ENCODE results near the gene CARS2.

The CARS2 gene

GRCh38 chr13:110689041-110689440 lies 16.9 kb downstream of the CARS2 start:
- Histone ChIP-seq H2AK5ac (ENCODE audit: low read length) (no peak overlapping the region), H2BK120ac (ENCODE audit: insufficient read depth, low read length, poor library complexity) (no peak overlapping the region), H3K27me3 (ENCODE audit: insufficient read depth, low read length) (no peaks in the 10 kb centered on the region), H3K79me2 (ENCODE audit: control insufficient read depth, insufficient read depth, low read length, poor library complexity) (no peaks in the 10 kb centered on the region), H3K4me1 (ENCODE audit: control insufficient read depth in 1 of 2, insufficient read depth in 2 of 2, low read length in 2 of 2) (no peaks in the 10 kb centered on the region), H3K4ac (ENCODE audit: low read depth, low read length) (no peak overlapping the region), H3K18ac (ENCODE audit: low read length) (no peak overlapping the region), H3K23ac (ENCODE audit: low read length) (no peak overlapping the region), H3K4me3 (ENCODE audit: low read depth, low read length) (no peak overlapping the region), H3K36me3 (ENCODE audit: control insufficient read depth in 1 of 2, insufficient read depth in 2 of 2, low read length in 2 of 2) (peaks cover 29 to 34% of the 10 kb centered on the region in 2 experiments), H2BK12ac (ENCODE audit: low read length) (no peak overlapping the region), H2AFZ (ENCODE audit: insufficient read depth, low read length, poor library complexity) (no peak overlapping the region), H4K91ac (ENCODE audit: low read depth, low read length) (no peak overlapping the region), H4K8ac (ENCODE audit: low read depth, low read length) (no peak overlapping the region), H3K4me2 (ENCODE audit: low read length) (no peak overlapping the region), H3K14ac (ENCODE audit: low read length) (no peak overlapping the region), H3K79me1 (ENCODE audit: low read length) (no peaks in the 10 kb centered on the region), H3K9me3 (ENCODE audit: insufficient read depth, low read depth, low read length) (no peaks in the 10 kb centered on the region), H3K27ac (ENCODE audit: low read depth, low read length) (no peak overlapping the region), H2BK5ac (ENCODE audit: low read depth, low read length, poor library complexity) (no peak overlapping the region), H3K9ac (ENCODE audit: low read length) (no peak overlapping the region), H4K12ac (ENCODE audit: low read depth, low read length) (no peak overlapping the region)
- no peak for DNase-seq
- WGBS (ENCODE audit: extremely low coverage, insufficient coverage, insufficient read length): no CpG with 5 or more reads among the region's 9 CpGs

- Histone ChIP-seq H3K9me3 (ENCODE audit: insufficient read depth, low read depth, low read length) (no peaks in the 10 kb centered on the region), H4K12ac (ENCODE audit: low read depth, low read length) (no peak overlapping the region), H3K79me1 (ENCODE audit: low read length) (no peaks in the 10 kb centered on the region), H3K27ac (ENCODE audit: low read depth, low read length) (no peak overlapping the region), H4K8ac (ENCODE audit: low read depth, low read length) (no peak overlapping the region), H2BK120ac (ENCODE audit: insufficient read depth, low read length, poor library complexity) (no peak overlapping the region), H3K4ac (ENCODE audit: low read depth, low read length) (no peak overlapping the region), H3K18ac (ENCODE audit: low read length) (no peak overlapping the region), H3K27me3 (ENCODE audit: insufficient read depth, low read length) (no peaks in the 10 kb centered on the region), H2BK12ac (ENCODE audit: low read length) (no peak overlapping the region), H4K91ac (ENCODE audit: low read depth, low read length) (no peak overlapping the region), H3K14ac (ENCODE audit: low read length) (no peak overlapping the region), H3K36me3 (ENCODE audit: control insufficient read depth in 1 of 2, insufficient read depth in 2 of 2, low read length in 2 of 2) (peaks cover 31 to 38% of the 10 kb centered on the region in 2 experiments), H3K4me3 (ENCODE audit: low read depth, low read length) (peak overlapping the region; percentile 4), H2AK5ac (ENCODE audit: low read length) (no peak overlapping the region), H3K23ac (ENCODE audit: low read length) (no peak overlapping the region), H3K79me2 (ENCODE audit: control insufficient read depth, insufficient read depth, low read length, poor library complexity) (no peaks in the 10 kb centered on the region), H2AFZ (ENCODE audit: insufficient read depth, low read length, poor library complexity) (no peak overlapping the region), H2BK5ac (ENCODE audit: low read depth, low read length, poor library complexity) (no peak overlapping the region), H3K9ac (ENCODE audit: low read length) (no peak overlapping the region), H3K4me1 (ENCODE audit: control insufficient read depth in 1 of 2, insufficient read depth in 2 of 2, low read length in 2 of 2) (no peaks in the 10 kb centered on the region), H3K4me2 (ENCODE audit: low read length) (no peak overlapping the region)
- no peak for DNase-seq
- WGBS (ENCODE audit: extremely low coverage, insufficient coverage, insufficient read length): no CpG with 5 or more reads among the region's 16 CpGs
Observed at GRCh38 chr13:110687736-110688135, 18.2 kb downstream of the CARS2 start.

GRCh38 chr13:110685305-110686020 lies 20.5 kb downstream of the CARS2 start:
- H3K23ac ChIP-seq (ENCODE audit: low read length): no peak overlapping the region
- H3K4me2 ChIP-seq (ENCODE audit: low read length): no peak overlapping the region
- no peaks in the 10 kb centered on the region for H3K27me3 ChIP-seq (ENCODE audit: insufficient read depth, low read length)
- no peak overlapping the region for H3K4ac ChIP-seq (ENCODE audit: low read depth, low read length)
- no peaks in the 10 kb centered on the region for H3K79me2 ChIP-seq (ENCODE audit: control insufficient read depth, insufficient read depth, low read length, poor library complexity)
- no peak overlapping the region for H3K27ac ChIP-seq (ENCODE audit: low read depth, low read length)
- no CpG with 5 or more reads among the region's 11 CpGs for WGBS (ENCODE audit: extremely low coverage, insufficient coverage, insufficient read length)
- H3K4me3 ChIP-seq (ENCODE audit: low read depth, low read length): no peak overlapping the region
- peak; percentile 78 to 81 for DNase-seq
- H4K8ac ChIP-seq (ENCODE audit: low read depth, low read length): no peak overlapping the region
- H3K14ac ChIP-seq (ENCODE audit: low read length): no peak overlapping the region
- H4K91ac ChIP-seq (ENCODE audit: low read depth, low read length): no peak overlapping the region
- no peak overlapping the region for H2BK120ac ChIP-seq (ENCODE audit: insufficient read depth, low read length, poor library complexity)
- no peak overlapping the region for H2AK5ac ChIP-seq (ENCODE audit: low read length)
- no peaks in the 10 kb centered on the region for H3K9me3 ChIP-seq (ENCODE audit: insufficient read depth, low read depth, low read length)
- no peak overlapping the region for H4K12ac ChIP-seq (ENCODE audit: low read depth, low read length)
- H2BK5ac ChIP-seq (ENCODE audit: low read depth, low read length, poor library complexity): no peak overlapping the region
- H3K4me1 ChIP-seq (ENCODE audit: control insufficient read depth in 1 of 2, insufficient read depth in 2 of 2, low read length in 2 of 2): no peaks in the 10 kb centered on the region
- H2AFZ ChIP-seq (ENCODE audit: insufficient read depth, low read length, poor library complexity): no peak overlapping the region
- no peak overlapping the region for H2BK12ac ChIP-seq (ENCODE audit: low read length)
- no peak overlapping the region for H3K9ac ChIP-seq (ENCODE audit: low read length)
- no peaks in the 10 kb centered on the region for H3K79me1 ChIP-seq (ENCODE audit: low read length)
- H3K36me3 ChIP-seq (ENCODE audit: control insufficient read depth in 1 of 2, insufficient read depth in 2 of 2, low read length in 2 of 2): peaks cover 39 to 52% of the 10 kb centered on the region in 2 experiments
- H3K18ac ChIP-seq (ENCODE audit: low read length): no peak overlapping the region

- H3K9me3 ChIP-seq (ENCODE audit: insufficient read depth, low read depth, low read length): no peaks in the 10 kb centered on the region
- H3K4me1 ChIP-seq (ENCODE audit: control insufficient read depth in 1 of 2, insufficient read depth in 2 of 2, low read length in 2 of 2): no peaks in the 10 kb centered on the region
- no peak overlapping the region for H4K12ac ChIP-seq (ENCODE audit: low read depth, low read length)
- no peak overlapping the region for H2BK5ac ChIP-seq (ENCODE audit: low read depth, low read length, poor library complexity)
- H3K14ac ChIP-seq (ENCODE audit: low read length): no peak overlapping the region
- no peak overlapping the region for H2BK120ac ChIP-seq (ENCODE audit: insufficient read depth, low read length, poor library complexity)
- no peaks in the 10 kb centered on the region for H3K79me1 ChIP-seq (ENCODE audit: low read length)
- no peaks in the 10 kb centered on the region for H3K79me2 ChIP-seq (ENCODE audit: control insufficient read depth, insufficient read depth, low read length, poor library complexity)
- no peak overlapping the region for H3K4me2 ChIP-seq (ENCODE audit: low read length)
- H3K18ac ChIP-seq (ENCODE audit: low read length): no peak overlapping the region
- H4K8ac ChIP-seq (ENCODE audit: low read depth, low read length): no peak overlapping the region
- H3K36me3 ChIP-seq (ENCODE audit: control insufficient read depth in 1 of 2, insufficient read depth in 2 of 2, low read length in 2 of 2): peaks cover 41 to 52% of the 10 kb centered on the region in 2 experiments
- H2BK12ac ChIP-seq (ENCODE audit: low read length): no peak overlapping the region
- H3K4me3 ChIP-seq (ENCODE audit: low read depth, low read length): no peak overlapping the region
- no CpG with 5 or more reads among the region's 8 CpGs for WGBS (ENCODE audit: extremely low coverage, insufficient coverage, insufficient read length)
- H4K91ac ChIP-seq (ENCODE audit: low read depth, low read length): no peak overlapping the region
- H3K27me3 ChIP-seq (ENCODE audit: insufficient read depth, low read length): no peaks in the 10 kb centered on the region
- H3K4ac ChIP-seq (ENCODE audit: low read depth, low read length): no peak overlapping the region
- H2AK5ac ChIP-seq (ENCODE audit: low read length): no peak overlapping the region
- DNase-seq: no peak
- no peak overlapping the region for H3K9ac ChIP-seq (ENCODE audit: low read length)
- H3K23ac ChIP-seq (ENCODE audit: low read length): no peak overlapping the region
- no peak overlapping the region for H2AFZ ChIP-seq (ENCODE audit: insufficient read depth, low read length, poor library complexity)
- no peak overlapping the region for H3K27ac ChIP-seq (ENCODE audit: low read depth, low read length)
Observed at GRCh38 chr13:110684388-110685056, 21.4 kb downstream of the CARS2 start.

All from trophoblast cell (in vitro differentiated cells and primary cell).